OCI-M1 (cell line): ENCODE results near the gene ITGB5.
A peak's percentile ranks its signal among the peaks of the same experiment; 100 is the strongest.
"Not testable (repeated sequence)": the region's sequence is repeated elsewhere in the genome, so short reads cannot be mapped to it uniquely, and the experiment has no call there.

Source experiments
- DNase-seq: peaks from one replicate; lab custom pipeline; 2025; lab: John Stamatoyannopoulos, UW

Gene ITGB5

DNA sequence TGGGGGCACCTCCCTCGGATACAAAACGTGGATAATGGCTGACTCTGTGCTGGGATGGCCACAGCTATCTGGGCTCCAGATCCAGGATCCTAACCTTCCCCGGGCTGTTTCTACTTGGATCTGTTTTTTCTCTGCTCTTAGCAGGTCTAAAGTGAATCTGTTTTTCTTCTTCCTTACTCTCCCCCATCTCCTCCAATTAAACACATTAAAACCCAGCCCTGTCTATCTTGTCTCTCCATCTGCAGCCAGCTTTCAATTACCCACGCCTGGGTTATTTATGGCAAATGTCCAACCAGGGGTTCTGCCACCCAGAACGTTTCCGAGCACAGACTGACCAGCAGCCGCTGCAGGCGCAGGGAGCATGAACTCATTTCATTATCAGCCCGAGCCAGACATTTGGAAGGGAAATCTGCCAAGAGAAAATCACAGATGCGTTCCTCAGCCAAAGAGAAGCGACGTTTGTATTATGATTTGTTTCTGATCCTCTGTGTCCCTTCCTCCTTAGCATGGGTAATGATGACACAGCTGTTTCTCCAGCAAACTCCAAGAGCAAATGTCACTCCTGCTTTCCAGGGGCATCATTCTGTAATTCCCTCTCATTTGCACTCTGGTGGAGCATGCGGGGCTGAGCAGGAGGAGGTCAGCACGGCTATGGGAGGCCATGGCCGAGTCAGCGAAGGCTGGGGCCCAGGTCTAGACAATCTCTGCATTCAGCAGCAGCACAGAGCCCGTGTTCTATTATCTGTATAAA, 114.9 kb downstream of the ITGB5 start:
- peak; percentile 98 for DNase-seq

GRCh38 chr3:124771083-124771445, 116.1 kb downstream of the ITGB5 start:
- no peak for DNase-seq

DNA sequence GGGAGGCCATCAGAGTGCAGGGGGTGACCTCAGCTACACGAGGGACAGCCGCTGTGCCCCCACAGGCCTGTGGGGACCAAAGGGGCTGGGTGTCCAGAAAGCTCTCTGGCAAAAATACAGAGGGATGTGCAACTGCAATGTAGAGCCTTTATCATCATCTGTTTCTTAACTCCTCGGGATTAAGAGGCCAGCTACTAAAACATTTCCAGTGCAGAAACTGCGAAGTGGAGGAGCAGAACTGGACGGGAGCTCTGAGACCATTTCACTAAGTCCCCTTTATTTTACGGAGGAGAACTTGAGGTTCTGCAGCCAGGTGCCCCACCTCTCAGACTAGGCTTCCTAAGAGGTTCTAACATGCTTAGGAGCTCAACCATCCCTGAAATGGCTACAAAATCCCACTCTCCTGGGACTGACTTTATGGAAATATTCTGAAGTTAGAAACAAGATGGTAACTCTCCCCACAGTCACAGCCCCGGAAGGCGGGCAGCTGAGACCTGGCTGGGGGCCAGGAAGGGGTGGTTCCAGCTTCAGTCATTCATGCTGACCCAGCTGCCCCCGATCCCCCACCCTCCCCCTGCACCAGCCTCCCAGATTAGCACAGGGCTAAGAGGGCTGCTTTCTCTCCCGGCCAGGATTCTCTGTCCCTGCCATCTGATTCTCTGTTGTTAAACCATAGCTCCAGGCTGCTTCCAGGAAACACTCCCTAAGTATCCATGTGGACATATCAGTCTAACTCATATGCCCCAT, 116.7 kb downstream of the ITGB5 start:
- no peak for DNase-seq

DNA sequence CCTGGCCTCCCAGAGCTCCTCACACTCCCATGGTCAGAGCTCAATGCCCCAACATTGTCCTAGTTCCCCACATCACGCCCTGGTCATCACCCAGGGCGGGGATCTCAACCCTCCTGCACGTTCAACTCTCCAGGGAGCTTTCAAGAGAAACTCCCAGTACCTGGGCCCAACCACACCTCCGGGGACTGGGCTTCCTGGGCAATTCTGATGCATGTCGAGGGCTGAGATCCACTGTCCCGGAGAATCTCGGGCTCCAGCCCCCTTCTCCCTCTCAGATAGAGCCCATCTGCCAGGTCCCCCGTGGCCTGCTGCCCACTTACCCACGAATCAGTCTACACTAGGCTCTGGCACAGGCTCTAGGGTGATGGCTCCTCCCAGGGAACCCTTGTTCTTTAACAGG, 117.7 kb downstream of the ITGB5 start:
- no peak for DNase-seq

DNA sequence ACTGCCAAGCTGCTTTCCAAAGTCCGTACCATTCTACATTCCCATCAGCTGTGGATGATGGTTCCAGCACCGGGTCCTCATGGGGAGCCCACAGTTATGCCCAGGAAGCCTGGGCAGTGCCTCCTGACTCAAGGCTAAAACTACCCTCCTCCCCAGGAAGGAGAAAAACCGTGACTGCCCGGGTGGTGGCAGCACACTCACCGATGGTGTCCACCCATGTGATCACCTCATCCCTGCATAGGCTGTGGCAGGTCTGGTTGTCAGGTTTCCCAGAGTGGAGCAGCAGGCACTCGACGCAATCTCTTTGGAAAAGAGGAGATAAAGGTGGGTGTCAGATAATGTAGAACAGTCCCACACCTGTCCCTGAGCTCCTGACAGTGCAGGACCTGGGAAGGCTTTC, 118.4 kb downstream of the ITGB5 start:
- DNase-seq: peak; percentile 54

DNA sequence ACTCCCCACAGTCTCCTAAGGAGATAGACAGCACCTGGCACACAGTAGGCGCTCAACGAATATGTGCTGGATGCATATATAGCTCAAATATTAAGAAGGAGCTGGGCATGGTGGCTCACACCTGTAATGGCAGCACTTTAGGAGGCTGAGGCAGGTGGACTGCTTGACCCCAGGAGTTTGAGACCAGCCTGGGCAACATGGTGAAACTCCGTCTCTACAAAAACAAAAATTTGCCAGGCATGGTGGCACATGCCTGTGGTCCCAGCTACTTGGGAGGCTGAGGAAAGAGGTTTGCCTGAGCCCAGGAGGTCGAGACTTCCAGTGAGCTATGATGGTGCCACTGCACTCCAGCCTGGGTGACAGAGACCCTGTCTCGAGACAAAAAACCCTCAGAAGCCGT, 119.5 kb downstream of the ITGB5 start:
- no peak for DNase-seq

DNA sequence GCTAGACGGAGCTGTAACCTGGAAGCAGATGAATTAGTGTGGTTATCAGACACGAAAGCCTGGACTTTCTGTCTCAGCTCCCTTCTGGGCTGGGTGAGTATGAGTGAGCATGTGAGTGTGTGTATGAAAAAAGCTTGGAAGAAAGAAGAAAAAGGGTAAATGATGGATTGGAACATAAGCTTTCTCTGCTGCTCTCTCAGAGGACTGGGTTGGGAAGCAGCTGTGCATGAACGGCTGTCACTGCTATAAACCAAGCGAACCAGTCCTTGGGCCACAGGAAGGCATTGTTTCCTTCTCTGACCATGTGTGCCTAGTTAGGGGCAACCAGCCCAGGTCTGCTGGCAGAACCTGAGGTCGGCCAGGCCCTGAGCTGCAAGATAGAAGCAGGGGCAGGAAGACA, 119.9 kb downstream of the ITGB5 start:
- no peak for DNase-seq

- DNase-seq: no peak
Measured at GRCh38 chr3:124766113-124767095, 120.8 kb downstream of the ITGB5 start.

- no peak for DNase-seq
Measured at GRCh38 chr3:124765197-124765840, 121.8 kb downstream of the ITGB5 start.

- no peak for DNase-seq
Measured at GRCh38 chr3:124764746-124765145, 122.4 kb downstream of the ITGB5 start.

- no peak for DNase-seq
Measured at GRCh38 chr3:124763644-124764358, 123.4 kb downstream of the ITGB5 start.

- DNase-seq: no peak
Measured at GRCh38 chr3:124763206-124763605, 124.0 kb downstream of the ITGB5 start.

GRCh38 chr3:124762661-124763011, 124.5 kb downstream of the ITGB5 start:
- DNase-seq: no peak

DNA sequence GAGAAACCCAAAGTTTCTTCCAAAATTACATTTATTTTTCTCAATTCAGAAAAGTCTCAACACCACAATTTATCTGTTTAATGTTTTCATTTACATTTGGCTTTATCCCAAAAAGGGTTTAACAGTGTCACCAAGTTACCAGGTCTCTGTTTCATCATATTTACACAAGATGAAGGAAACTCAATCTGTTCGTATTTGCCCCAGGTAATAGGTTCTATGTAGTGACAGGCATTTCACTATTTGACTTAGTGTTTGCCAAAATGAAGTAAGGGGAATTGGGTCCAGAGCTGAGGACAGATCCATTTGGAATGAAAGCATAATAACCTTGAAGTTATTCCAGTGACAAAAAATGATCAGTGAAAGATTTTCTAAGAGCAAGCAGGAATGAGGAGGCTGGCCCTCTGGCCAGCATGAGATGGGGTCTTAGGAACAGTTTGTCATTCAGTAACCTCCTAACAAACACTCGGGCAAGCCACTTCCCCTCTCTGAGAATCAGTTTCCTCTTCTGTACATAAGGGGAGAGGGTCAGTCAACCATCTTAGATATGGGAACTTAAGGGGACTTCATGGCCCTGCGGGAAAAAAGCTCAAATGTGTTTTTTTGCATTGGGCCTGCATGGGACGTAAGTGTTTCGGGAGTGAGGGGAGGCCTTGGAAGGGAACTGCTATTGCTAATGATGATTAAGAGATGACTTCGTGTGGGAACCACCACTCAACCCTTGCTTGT, 125.1 kb downstream of the ITGB5 start:
- no peak for DNase-seq

- peak; percentile 87 for DNase-seq
Measured at GRCh38 chr3:124761250-124761796, 125.8 kb downstream of the ITGB5 start.

GRCh38 chr3:124760601-124761000, 126.6 kb downstream of the ITGB5 start:
- no peak for DNase-seq

DNA sequence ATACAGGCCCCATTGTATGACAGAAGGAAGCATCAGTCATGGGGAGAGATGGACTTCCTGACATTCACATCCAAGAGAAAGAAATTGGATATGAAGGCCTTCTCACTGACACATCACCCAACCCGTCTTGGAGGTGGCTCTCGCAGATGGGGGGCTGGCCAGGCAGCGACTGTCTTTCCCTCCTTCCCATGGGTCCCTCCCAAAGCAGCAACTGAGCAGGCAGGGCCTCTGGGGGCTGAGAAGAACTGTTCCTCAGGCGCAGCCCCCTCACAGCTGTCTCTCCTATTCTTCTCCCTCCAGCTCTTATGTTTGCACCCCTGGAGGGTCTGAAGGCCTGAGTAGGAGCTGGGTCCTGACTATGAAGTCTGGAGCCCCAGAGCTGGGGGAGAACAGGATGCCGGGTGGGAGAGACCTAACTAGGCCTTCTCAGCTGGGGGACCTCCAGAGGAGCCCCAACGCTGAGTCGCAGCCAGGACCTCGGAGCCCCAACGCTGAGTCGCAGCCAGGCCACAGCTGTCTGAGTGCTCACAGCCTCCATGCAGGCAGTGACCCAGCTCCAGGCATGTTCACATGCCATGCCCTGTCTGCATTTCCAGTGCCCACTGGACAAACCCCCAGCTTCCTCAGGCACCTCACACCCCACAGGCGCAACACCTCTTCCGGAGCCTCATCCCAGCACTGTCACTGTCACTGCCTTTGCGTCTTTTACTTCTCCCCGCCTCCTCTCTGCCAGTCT, 127.3 kb downstream of the ITGB5 start:
- no peak for DNase-seq

GRCh38 chr3:124758851-124759635, 128.1 kb downstream of the ITGB5 start:
- no peak for DNase-seq

- not testable (repeated sequence) for DNase-seq
Measured at GRCh38 chr3:124757926-124758325, 129.2 kb downstream of the ITGB5 start.
